ENCODE results near the gene AQP7.

DNA sequence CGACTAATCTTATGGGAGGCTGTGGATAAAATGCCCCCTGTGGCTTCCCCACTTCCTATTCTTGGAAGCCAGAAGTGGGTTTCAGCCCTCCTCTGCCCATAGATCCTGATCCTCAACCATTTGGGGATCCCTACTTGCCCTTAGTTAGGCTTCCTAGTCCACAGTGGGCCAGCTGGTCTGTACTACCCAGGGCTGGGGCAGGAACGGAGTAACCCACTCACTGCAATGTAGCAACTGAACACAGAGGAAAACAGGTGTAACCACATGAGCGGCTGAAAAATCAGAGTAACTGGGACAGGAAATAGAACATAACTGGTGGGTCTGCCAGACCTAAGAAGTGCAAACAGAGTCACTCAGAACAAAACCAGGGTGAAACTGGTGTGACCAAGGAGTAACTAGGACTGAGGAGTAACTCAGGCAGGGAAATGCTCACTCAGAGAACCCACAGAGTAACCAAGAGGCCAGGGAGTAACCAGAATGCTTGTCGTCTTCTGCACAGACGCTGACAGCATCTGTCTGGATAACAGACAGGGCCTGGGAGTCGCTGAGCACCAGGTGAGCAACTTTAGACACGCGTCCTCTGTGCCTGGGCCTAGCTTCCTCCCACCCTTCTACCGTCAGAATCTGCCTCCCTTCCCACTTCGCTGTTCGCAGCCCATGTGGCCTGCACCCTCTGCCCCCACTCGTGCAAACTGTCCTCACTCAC lies 44.0 kb upstream of the AQP7 start:
- TF ChIP-seq, protein P1, sequence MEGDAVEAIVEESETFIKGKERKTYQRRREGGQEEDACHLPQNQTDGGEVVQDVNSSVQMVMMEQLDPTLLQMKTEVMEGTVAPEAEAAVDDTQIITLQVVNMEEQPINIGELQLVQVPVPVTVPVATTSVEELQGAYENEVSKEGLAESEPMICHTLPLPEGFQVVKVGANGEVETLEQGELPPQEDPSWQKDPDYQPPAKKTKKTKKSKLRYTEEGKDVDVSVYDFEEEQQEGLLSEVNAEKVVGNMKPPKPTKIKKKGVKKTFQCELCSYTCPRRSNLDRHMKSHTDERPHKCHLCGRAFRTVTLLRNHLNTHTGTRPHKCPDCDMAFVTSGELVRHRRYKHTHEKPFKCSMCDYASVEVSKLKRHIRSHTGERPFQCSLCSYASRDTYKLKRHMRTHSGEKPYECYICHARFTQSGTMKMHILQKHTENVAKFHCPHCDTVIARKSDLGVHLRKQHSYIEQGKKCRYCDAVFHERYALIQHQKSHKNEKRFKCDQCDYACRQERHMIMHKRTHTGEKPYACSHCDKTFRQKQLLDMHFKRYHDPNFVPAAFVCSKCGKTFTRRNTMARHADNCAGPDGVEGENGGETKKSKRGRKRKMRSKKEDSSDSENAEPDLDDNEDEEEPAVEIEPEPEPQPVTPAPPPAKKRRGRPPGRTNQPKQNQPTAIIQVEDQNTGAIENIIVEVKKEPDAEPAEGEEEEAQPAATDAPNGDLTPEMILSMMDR (conservative IDR thresholded peaks at IDR 0.05; ENCODE audit: low read length) = no peak
- no peak for TF ChIP-seq EZH2phosphoT487 (IDR thresholded peaks at IDR 0.05; ENCODE audit: borderline replicate concordance, low read depth, low read length)
